Keratinocyte (primary cell): Measurements from ENCODE around the gene PRR22. TPM values are rescaled to one million over a fixed set of nuclear protein-coding genes. Genes with fewer than 3 reads are reported as not detected.

Source experiments
- DNase-seq: peaks from one replicate; pipeline ENCODE4 v3.0.0-alpha.2; 2011; ENCODE audit warnings: low read depth, missing footprints, low spot score
- FAIRE-seq: peaks from 2 replicates; lab custom pipeline; 2011; peaks lifted over from hg19 to GRCh38; lab: Jason Lieb, UNC
- H2AFZ ChIP-seq: 2 replicates; pipeline ENCODE4 v1.6.0; 2012; ENCODE audit warnings: low read length, control low read depth, inconsistent platforms; ENCODE audit not compliant: control insufficient read depth
- H3K27ac ChIP-seq: 2 replicates; pipeline ENCODE4 v1.5.1; 2011; ENCODE audit warnings: low read length; ENCODE audit not compliant: control insufficient read depth, insufficient read depth
- H3K27me3 ChIP-seq: 3 replicates; pipeline ENCODE4 v1.6.0; 2011; ENCODE audit warnings: low read length; ENCODE audit not compliant: control insufficient read depth, insufficient read depth; ENCODE audit errors: extremely low read depth
- H3K36me3 ChIP-seq, 2 experiments: 2 replicates in 1 of 2; 3 replicates in 1 of 2; pipeline ENCODE4 v1.5.1; 2011; ENCODE audit warnings: low read length in 2 of 2, mild to moderate bottlenecking in 1 of 2; ENCODE audit not compliant: control insufficient read depth in 2 of 2, insufficient read depth in 2 of 2; ENCODE audit errors: extremely low read depth in 1 of 2
- H3K4me1 ChIP-seq: 3 replicates; pipeline ENCODE4 v1.5.1; 2011; ENCODE audit warnings: low read length; ENCODE audit not compliant: control insufficient read depth, insufficient read depth; ENCODE audit errors: extremely low read depth
- H3K4me2 ChIP-seq: 3 replicates; pipeline ENCODE4 v1.6.0; 2011; ENCODE audit warnings: low read depth, low read length; ENCODE audit not compliant: control insufficient read depth, insufficient read depth; ENCODE audit errors: extremely low read depth
- H3K4me3 ChIP-seq, 3 experiments: fragments of 200-600 bp in 1 of 3; sonication (generic) in 1 of 3; 2 replicates in 2 of 3; 3 replicates in 1 of 3; pipeline ENCODE4 v1.5.1; 2011 to 2016; ENCODE audit warnings: low read length in 3 of 3, mild to moderate bottlenecking in 3 of 3, control low read depth in 2 of 3, inconsistent platforms in 1 of 3, low read depth in 1 of 3, mixed read lengths in 1 of 3, mixed run types in 1 of 3, moderate library complexity in 1 of 3; ENCODE audit not compliant: control insufficient read depth in 2 of 3, insufficient read depth in 2 of 3; ENCODE audit errors: extremely low read depth in 1 of 3
- H3K79me2 ChIP-seq: 2 replicates; pipeline ENCODE4 v1.6.0; 2012; ENCODE audit warnings: low read length; ENCODE audit not compliant: control insufficient read depth, insufficient read depth
- H3K9ac ChIP-seq: 3 replicates; pipeline ENCODE4 v1.6.0; 2011; ENCODE audit warnings: low read length; ENCODE audit not compliant: control insufficient read depth, insufficient read depth; ENCODE audit errors: extremely low read depth
- H3K9me1 ChIP-seq: 3 replicates; pipeline ENCODE4 v1.6.0; 2011; ENCODE audit warnings: low read length; ENCODE audit not compliant: control insufficient read depth, insufficient read depth; ENCODE audit errors: extremely low read depth
- H3K9me3 ChIP-seq: 2 replicates; pipeline ENCODE4 v1.5.1; 2012; ENCODE audit warnings: low read depth, low read length; ENCODE audit not compliant: control insufficient read depth
- H4K20me1 ChIP-seq: 3 replicates; pipeline ENCODE4 v1.6.0; 2011; ENCODE audit warnings: low read length; ENCODE audit not compliant: control insufficient read depth, insufficient read depth; ENCODE audit errors: extremely low read depth
- CTCF ChIP-seq, 3 experiments: IDR thresholded peaks in 1 of 3; conservative IDR thresholded peaks in 1 of 3; optimal IDR thresholded peaks in 1 of 3; 2 replicates in 2 of 3; 3 replicates in 1 of 3; pipeline versions ENCODE3 to v1.5.1; 2011; ENCODE audit warnings: low read length in 3 of 3, mild to moderate bottlenecking in 3 of 3, moderate library complexity in 2 of 3, control low read depth in 1 of 3, inconsistent platforms in 1 of 3; ENCODE audit not compliant: insufficient read depth in 2 of 3; ENCODE audit errors: extremely low read depth in 1 of 3
- EZH2 ChIP-seq: IDR thresholded peaks from one replicate; pipeline ENCODE4 v1.6.1; 2012; ENCODE audit warnings: inconsistent platforms, mild to moderate bottlenecking, low read length, moderate library complexity
- dilution Hi-C: fragments of 300-500 bp; cut with MboI; formaldehyde crosslinking; loops from one replicate; pipeline ENCODE4 v1.7.0; 2020; ENCODE audit warnings: low sequenced_read_pairs; ENCODE audit not compliant: extremely low pct_ligation_motif_present
- polyA plus RNA-seq, 5 experiments: library from polyadenylated mRNA; depleted of rRNA in 3 of 5; stranded (reverse) in 3 of 5; stranded (forward) in 1 of 5; unstranded in 1 of 5; fragments of >200 nt; gene quantifications; 1 replicate in 1 of 5; 2 replicates in 3 of 5; 3 replicates in 1 of 5; pipeline versions ENCODE4 v1.2.1 to v1.2.3, GENCODE V29; 2011 to 2012; ENCODE audit warnings: missing spikeins in 2 of 5, low read depth in 1 of 5, low replicate concordance in 1 of 5

The PRR22 gene
- polyA plus RNA-seq, 1 donor (not counting 4 experiments of a cell fraction or from before 2014, with no cell fraction given) = 0.55 TPM

- Histone ChIP-seq H3K27ac (no peak overlapping the region), H3K4me2 (no peak overlapping the region), H3K79me2 (no peaks in the 10 kb centered on the region), H3K9ac (no peak overlapping the region), H3K4me3 (no peak overlapping the region), H4K20me1 (no peaks in the 10 kb centered on the region), H3K27me3 (peaks cover 27% of the 10 kb centered on the region), H3K9me1 (no peaks in the 10 kb centered on the region), H3K4me1 (no peaks in the 10 kb centered on the region), H2AFZ (no peak overlapping the region), H3K9me3 (no peaks in the 10 kb centered on the region), H3K36me3 (no peaks in the 10 kb centered on the region)
- FAIRE-seq (no peak), DNase-seq (no peak)
- dilution Hi-C loops = no loop called here
- TF ChIP-seq EZH2 = no peak
- TF ChIP-seq CTCF (optimal IDR thresholded peaks at IDR 0.05 in 1 of 3, IDR thresholded peaks at IDR 0.05 in 1 of 3, conservative IDR thresholded peaks at IDR 0.05 in 1 of 3; ENCODE audit: extremely low read depth in 1 of 3, insufficient read depth in 2 of 3, low read length in 3 of 3) = no peak
These were observed 10.9 kb upstream of the PRR22 start for GRCh38 chr19:5795382-5795919.

GRCh38 chr19:5793188-5793587, 8.6 kb upstream of the PRR22 start:
- dilution Hi-C loops = no loop called here
- H4K20me1 ChIP-seq = no peaks in the 10 kb centered on the region
- H2AFZ ChIP-seq = no peak overlapping the region
- FAIRE-seq = no peak
- H3K9me1 ChIP-seq = no peaks in the 10 kb centered on the region
- H3K9me3 ChIP-seq = no peaks in the 10 kb centered on the region
- peaks cover 4 to 12% of the 10 kb centered on the region in 2 experiments for H3K36me3 ChIP-seq
- peaks cover 5% of the 10 kb centered on the region for H3K79me2 ChIP-seq
- H3K4me2 ChIP-seq = no peak overlapping the region
- H3K9ac ChIP-seq = no peak overlapping the region
- H3K4me1 ChIP-seq = peaks cover 12% of the 10 kb centered on the region
- no peak for TF ChIP-seq CTCF (optimal IDR thresholded peaks at IDR 0.05 in 1 of 3, IDR thresholded peaks at IDR 0.05 in 1 of 3, conservative IDR thresholded peaks at IDR 0.05 in 1 of 3; ENCODE audit: extremely low read depth in 1 of 3, insufficient read depth in 2 of 3, low read length in 3 of 3)
- no peak for TF ChIP-seq EZH2
- H3K27ac ChIP-seq = no peak overlapping the region
- no peak overlapping the region for H3K4me3 ChIP-seq
- peaks cover 6% of the 10 kb centered on the region for H3K27me3 ChIP-seq
- no peak for DNase-seq
